ENCODE data around the gene CCRL2. TPM values are rescaled to one million over a fixed set of nuclear protein-coding genes. Genes with fewer than 3 reads are reported as not detected.

Gene CCRL2
- total RNA-seq, 2 donors from 2014 or later, result 1.3 TPM; not detected in 1

DNA sequence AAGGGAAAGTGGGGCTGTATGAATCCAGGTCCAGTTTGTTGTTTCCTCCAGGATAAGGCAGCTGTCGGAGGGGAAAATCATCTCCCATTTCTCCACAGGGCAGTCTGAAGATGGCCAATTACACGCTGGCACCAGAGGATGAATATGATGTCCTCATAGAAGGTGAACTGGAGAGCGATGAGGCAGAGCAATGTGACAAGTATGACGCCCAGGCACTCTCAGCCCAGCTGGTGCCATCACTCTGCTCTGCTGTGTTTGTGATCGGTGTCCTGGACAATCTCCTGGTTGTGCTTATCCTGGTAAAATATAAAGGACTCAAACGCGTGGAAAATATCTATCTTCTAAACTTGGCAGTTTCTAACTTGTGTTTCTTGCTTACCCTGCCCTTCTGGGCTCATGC lies 911 bp downstream of the CCRL2 start:
- H3K36me3 ChIP-seq (replicated peaks in 1 of 2; ENCODE audit: insufficient read depth in 1 of 2, low read depth in 2 of 2), result no peaks in the 10 kb centered on the region
- H3K4me3 ChIP-seq, result no peak overlapping the region
- intact Hi-C loops (cut with DNase I), result no loop called here
- H3K9me3 ChIP-seq, result no peaks in the 10 kb centered on the region
- H3K27ac ChIP-seq, result no peak overlapping the region
- ATAC-seq (no peak), DNase-seq (no peak)
- H3K27me3 ChIP-seq, result no peaks in the 10 kb centered on the region
- peaks cover 30% of the 10 kb centered on the region for H3K4me1 ChIP-seq
- TF ChIP-seq, protein P1, sequence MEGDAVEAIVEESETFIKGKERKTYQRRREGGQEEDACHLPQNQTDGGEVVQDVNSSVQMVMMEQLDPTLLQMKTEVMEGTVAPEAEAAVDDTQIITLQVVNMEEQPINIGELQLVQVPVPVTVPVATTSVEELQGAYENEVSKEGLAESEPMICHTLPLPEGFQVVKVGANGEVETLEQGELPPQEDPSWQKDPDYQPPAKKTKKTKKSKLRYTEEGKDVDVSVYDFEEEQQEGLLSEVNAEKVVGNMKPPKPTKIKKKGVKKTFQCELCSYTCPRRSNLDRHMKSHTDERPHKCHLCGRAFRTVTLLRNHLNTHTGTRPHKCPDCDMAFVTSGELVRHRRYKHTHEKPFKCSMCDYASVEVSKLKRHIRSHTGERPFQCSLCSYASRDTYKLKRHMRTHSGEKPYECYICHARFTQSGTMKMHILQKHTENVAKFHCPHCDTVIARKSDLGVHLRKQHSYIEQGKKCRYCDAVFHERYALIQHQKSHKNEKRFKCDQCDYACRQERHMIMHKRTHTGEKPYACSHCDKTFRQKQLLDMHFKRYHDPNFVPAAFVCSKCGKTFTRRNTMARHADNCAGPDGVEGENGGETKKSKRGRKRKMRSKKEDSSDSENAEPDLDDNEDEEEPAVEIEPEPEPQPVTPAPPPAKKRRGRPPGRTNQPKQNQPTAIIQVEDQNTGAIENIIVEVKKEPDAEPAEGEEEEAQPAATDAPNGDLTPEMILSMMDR (IDR thresholded peaks at IDR 0.05), result no peak
- no peak for TF ChIP-seq POLR2A (IDR thresholded peaks at IDR 0.05)
- WGBS, 2 donors, result 61 to 76% methylated on average over 7 of the region's 7 CpGs

DNA sequence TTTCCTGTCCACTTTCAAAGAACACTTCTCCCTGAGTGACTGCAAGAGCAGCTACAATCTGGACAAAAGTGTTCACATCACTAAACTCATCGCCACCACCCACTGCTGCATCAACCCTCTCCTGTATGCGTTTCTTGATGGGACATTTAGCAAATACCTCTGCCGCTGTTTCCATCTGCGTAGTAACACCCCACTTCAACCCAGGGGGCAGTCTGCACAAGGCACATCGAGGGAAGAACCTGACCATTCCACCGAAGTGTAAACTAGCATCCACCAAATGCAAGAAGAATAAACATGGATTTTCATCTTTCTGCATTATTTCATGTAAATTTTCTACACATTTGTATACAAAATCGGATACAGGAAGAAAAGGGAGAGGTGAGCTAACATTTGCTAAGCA lies 1.8 kb downstream of the CCRL2 start:
- Histone ChIP-seq H3K9me3 (no peaks in the 10 kb centered on the region), H3K4me3 (no peak overlapping the region), H3K4me1 (peaks cover 30% of the 10 kb centered on the region), H3K36me3 (replicated peaks in 1 of 2; ENCODE audit: insufficient read depth in 1 of 2, low read depth in 2 of 2) (no peaks in the 10 kb centered on the region), H3K27ac (no peak overlapping the region), H3K27me3 (no peaks in the 10 kb centered on the region)
- no peak for TF ChIP-seq POLR2A (IDR thresholded peaks at IDR 0.05)
- TF ChIP-seq, protein P1 (IDR thresholded peaks at IDR 0.05), result no peak
- DNase-seq (no peak), ATAC-seq (no peak)
- intact Hi-C loops (cut with DNase I), result no loop called here
- 85 to 90% methylated on average over 7 of the region's 7 CpGs for WGBS, 2 donors

DNA sequence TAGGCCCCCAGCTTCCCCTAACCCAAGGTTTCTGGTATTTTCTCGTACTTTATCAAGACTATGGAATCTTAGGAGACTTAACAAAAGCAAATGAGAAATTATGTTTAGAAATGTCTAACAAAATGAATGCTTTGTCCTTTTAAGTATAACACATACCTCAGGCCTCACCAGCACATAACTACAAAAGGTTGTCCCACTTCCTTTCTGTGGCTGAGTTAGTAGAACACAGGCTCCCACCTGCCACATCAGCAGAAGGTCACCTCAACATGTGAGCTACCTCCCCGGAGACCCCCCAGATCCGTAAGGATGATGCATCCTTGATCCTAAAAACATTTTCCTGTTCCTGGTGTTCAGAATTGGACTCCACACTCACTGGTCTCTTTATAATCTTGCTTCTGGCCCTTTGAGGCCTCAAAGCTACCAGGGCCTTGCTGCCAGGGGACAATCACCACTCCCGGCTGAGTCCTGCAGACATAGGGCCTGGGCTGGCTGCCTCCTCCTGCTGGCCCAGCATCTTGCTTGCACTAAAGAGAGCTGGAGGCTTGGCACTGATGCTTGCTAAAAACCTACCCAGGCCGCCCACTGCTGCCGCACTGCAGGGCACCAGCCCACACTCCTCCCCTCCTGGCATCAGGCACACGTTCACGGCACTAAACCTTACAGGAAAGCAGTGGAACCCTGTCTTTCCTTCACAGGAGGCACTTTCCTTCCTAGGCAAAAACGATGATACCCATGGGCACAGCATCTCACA lies 2.9 kb downstream of the CCRL2 start:
- intact Hi-C loops (cut with DNase I), result no loop called here
- Histone ChIP-seq H3K27me3 (no peaks in the 10 kb centered on the region), H3K36me3 (replicated peaks in 1 of 2; ENCODE audit: insufficient read depth in 1 of 2, low read depth in 2 of 2) (no peaks in the 10 kb centered on the region), H3K9me3 (no peaks in the 10 kb centered on the region), H3K27ac (no peak overlapping the region), H3K4me1 (peaks cover 26% of the 10 kb centered on the region), H3K4me3 (no peak overlapping the region)
- WGBS, 2 donors, result 89 to 92% methylated on average over 8 to 9 of the region's 9 CpGs
- ATAC-seq, result no peak
- no peak for TF ChIP-seq POLR2A (IDR thresholded peaks at IDR 0.05)
- TF ChIP-seq, protein P1 (IDR thresholded peaks at IDR 0.05), result no peak
- no peak for DNase-seq

DNA sequence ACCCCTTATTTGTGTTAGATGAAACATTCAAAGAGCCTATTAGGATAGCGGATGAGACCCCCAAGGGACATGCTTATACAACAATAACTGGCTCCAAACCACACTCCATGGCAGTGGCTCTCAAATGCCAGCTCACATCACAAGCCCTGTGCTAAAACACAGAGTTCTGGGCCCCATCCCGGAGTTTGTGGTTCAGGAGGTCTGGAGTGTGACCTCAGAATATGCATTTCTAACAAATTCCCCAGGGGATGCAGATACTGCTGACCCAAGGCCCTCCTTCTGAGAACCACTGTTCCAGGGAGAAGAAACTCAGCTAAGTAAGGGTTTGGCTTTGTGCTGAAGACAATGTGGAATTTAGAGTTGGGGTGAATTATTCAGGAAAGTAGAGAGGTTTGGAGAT lies 3.6 kb downstream of the CCRL2 start:
- peaks cover 19% of the 10 kb centered on the region for H3K4me1 ChIP-seq
- H3K4me3 ChIP-seq, result no peak overlapping the region
- DNase-seq (no peak), ATAC-seq (no peak)
- TF ChIP-seq POLR2A (IDR thresholded peaks at IDR 0.05), result no peak
- TF ChIP-seq, protein P1 (IDR thresholded peaks at IDR 0.05), result no peak
- no peaks in the 10 kb centered on the region for H3K36me3 ChIP-seq (replicated peaks in 1 of 2; ENCODE audit: insufficient read depth in 1 of 2, low read depth in 2 of 2)
- no peak overlapping the region for H3K27ac ChIP-seq
- H3K9me3 ChIP-seq, result no peaks in the 10 kb centered on the region
- WGBS, 2 donors, result 94 to 96% methylated on average over 2 of the region's 2 CpGs
- H3K27me3 ChIP-seq, result no peaks in the 10 kb centered on the region
- intact Hi-C loops (cut with DNase I), result no loop called here

DNA sequence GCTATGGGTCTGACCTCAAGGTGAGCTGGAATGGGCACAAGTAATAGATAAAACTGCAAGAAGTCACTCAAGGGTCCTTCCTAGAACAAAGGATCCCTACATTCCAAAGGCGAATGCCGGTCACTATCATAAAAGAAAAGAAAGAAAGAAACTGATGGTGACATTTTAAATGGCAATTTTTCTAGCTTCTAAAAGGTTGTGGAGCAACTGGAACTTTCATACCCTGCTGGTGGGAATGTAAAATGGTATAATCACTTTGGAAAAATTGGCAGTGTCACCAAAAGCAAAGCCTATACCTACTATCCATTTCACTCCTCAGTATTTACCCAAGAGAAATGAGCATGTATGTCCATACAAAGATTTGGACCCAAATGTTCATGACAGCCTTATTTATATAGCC lies 4.2 kb downstream of the CCRL2 start:
- Histone ChIP-seq H3K4me3 (no peak overlapping the region), H3K9me3 (no peaks in the 10 kb centered on the region), H3K36me3 (replicated peaks in 1 of 2; ENCODE audit: insufficient read depth in 1 of 2, low read depth in 2 of 2) (no peaks in the 10 kb centered on the region), H3K27me3 (no peaks in the 10 kb centered on the region), H3K27ac (no peak overlapping the region), H3K4me1 (peaks cover 19% of the 10 kb centered on the region)
- ATAC-seq, result no peak
- intact Hi-C loops (cut with DNase I), result no loop called here
- WGBS, 2 donors, result 69 to 92% methylated on average over 2 of the region's 2 CpGs
- TF ChIP-seq POLR2A (IDR thresholded peaks at IDR 0.05), result no peak
- TF ChIP-seq, protein P1 (IDR thresholded peaks at IDR 0.05), result no peak
- no peak for DNase-seq
